GM19193 (cell line): ENCODE results near the gene KIF13A.

Experiments used
- POLR2A ChIP-seq: IDR thresholded peaks from 4 replicates; pipeline ENCODE4 v1.6.1; 2011; ENCODE audit not compliant: insufficient read depth, insufficient read length; ENCODE audit errors: extremely low read depth

The KIF13A gene

DNA sequence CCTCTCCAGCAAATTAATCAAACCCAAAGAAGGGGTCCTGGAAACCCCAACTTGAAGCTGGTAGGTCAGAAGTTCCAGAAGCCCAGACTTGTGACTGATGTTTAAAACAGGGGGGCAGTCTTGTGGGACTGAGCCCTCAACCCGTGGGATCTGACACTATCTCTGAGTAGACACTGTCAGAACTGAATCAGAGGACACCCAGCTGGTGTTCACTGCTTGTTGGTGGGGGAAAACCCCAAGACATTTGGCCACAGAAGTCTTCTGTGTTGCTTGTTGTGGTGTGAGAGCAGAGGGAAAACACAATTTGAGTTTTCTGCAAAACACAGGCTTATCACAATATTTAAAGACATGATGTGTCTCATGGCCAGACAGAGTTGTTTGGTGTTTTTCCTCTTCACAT lies 29.9 kb downstream of the KIF13A start:
- TF ChIP-seq POLR2A, result no peak

DNA sequence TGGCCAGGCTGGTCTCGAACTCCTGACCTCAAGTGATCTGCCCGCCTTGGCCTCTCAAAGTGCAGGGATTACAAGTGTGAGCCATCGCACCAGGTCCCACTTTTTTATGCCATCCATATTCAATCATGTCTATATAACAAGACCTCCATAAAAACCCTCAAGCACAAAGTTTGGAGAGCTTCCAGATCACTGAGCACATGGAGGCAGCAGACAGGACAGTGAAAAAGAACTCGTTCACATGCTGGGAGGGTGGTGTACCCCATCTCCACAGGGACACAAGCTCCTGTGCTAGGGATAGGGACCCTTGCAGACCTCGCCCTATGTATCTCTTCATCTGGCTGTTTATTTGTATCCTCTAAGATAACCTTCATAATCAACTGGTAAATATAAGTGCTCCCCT lies 30.3 kb downstream of the KIF13A start:
- TF ChIP-seq POLR2A, result no peak

DNA sequence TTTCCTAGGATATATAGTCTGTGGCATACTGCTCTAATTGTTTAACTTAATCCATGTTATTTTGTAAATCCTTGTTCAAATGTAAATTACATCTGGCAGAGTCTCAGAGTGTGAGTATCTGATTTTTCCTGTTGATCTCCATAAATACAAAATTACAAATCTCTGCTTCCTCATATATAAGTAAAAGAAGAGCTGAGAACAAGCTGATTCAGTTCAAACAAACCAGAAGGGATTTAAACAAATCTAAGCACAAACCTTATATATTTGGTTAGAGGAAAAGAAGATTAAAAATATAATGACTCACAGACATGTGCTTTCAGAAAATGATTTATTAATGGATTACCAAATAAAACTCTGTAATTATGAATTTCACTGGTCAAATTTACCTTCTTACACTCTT lies 37.3 kb downstream of the KIF13A start:
- no peak for TF ChIP-seq POLR2A

DNA sequence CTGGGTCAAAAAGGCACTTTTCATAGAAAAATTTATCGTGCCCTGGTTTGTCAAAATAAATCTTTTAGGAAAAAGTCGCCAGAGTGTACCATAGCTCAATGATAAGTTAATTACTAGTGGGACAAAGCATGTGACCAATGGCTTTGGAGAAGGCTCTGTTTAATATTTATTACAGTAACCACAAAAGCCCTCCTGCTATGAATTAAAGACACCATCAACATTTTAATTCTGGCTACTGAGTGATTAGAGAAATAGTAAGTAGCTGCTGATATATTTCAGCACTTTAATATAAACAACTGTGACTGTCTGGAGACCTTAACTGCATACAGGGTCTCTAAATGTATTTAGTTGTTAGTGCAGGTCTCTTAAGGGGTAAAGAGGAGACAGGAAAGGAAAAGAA lies 38.3 kb downstream of the KIF13A start:
- no peak for TF ChIP-seq POLR2A

- no peak for TF ChIP-seq POLR2A
Measured at GRCh38 chr6:17948725-17949124, 38.7 kb downstream of the KIF13A start.

- TF ChIP-seq POLR2A, result no peak
Measured at GRCh38 chr6:17945575-17945974, 41.9 kb downstream of the KIF13A start.

DNA sequence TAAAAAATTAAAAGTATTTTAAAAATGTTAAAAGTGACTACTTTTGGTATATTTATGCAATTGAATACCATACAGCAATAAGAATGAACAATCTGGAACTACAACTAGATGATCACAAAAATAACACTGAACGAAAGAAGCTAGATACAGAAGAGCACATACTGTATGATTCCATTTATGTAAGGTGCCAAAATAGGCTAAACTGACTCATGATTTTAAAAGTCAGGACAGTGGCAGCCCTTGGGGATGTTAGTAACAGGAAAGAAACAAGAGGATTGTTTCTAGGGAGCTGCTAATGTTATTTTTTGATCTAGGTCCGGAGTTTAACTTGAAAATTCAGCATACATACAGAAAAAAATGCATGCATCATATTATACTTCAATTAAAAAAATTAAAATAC lies 42.3 kb downstream of the KIF13A start:
- TF ChIP-seq POLR2A, result no peak

DNA sequence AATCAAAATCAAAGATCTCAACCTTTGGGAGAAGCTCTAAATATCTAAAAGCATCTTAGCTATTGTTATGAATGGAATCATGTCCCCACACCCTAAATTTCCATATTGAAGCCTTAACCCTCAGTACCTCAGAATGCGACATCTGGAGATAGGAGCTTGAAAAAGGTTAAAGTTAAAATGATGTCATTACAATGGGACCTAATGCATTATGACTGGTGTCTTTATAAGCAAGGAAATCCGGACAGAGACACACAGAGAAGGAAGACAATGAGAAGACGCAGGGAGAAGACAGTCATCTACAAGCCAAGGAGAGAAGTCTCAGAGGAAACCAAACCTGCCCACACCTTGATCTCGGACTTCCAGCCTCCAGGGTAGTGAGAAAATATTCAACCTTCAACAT lies 46.1 kb downstream of the KIF13A start:
- TF ChIP-seq POLR2A, result no peak

DNA sequence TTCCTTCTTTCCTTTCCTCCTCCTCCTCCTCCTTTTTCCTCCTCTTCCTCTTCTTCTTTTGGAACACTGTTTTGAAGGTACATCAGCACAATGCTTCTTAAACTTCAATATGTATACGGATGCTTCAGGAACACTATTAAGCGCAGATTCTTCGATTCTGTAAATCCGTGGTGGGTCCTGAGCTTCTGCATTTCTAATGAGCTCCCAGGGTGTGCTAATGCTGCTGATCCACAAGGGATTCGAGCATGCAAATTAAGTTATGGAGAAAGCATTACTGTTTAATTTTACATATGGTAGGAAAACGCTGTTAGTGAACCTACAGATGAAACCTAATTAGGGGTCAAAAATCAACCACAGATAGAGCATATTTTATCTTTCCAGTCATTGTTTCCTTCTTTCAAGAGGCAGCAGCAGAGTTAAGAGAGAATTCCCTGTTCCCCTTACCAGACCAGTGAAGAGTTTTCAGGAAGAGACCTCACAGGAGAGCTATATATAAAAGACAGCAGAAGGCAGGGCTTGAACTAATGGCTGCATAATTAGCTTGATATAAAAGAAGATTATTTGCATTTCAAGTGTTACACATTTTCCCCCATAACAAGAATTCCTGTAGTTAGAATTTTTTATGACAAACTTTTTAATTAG lies 47.2 kb downstream of the KIF13A start:
- TF ChIP-seq POLR2A, result no peak

DNA sequence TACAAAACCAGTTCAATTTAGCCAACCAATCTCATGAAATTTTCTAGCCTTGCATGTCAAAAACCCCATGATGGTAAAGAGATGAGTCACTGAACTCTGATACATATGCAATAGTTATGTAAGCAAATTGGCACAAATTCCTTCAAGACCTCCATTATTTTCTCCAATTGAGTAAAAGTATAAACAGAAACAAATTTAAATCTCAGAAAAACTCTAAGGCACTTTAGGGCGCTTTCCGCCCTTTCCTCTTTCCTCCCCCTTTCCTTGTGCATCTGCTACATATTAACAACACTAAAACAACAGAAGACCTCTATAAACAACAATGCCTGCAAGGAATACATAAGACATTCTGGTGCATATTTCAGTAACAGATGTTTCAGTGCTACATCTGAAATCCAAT lies 48.5 kb downstream of the KIF13A start:
- TF ChIP-seq POLR2A, result no peak

- no peak for TF ChIP-seq POLR2A
Measured at GRCh38 chr6:17935188-17936149, 52.0 kb downstream of the KIF13A start.

- TF ChIP-seq POLR2A, result no peak
Measured at GRCh38 chr6:17933716-17934115, 53.7 kb downstream of the KIF13A start.

GRCh38 chr6:17932330-17932852 lies 55.0 kb downstream of the KIF13A start:
- TF ChIP-seq POLR2A, result no peak

DNA sequence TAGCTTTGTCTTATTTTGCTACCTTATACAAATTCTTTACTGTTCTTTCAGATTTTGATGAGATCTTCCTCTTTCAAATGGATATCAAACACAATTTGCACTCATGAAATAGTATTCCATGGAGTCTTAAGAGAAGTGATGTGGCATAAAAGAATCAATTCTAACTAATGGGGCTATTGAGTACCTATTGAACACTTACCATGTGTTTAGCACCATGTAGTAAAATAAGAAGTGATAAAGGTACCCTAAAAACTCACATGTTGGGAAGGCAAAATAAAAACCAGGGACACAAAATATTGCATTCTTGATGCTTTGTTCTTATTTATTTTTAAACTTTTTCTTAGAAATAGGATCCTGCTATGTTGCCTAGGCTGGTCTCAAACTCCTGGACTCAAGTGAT lies 56.2 kb downstream of the KIF13A start:
- no peak for TF ChIP-seq POLR2A

DNA sequence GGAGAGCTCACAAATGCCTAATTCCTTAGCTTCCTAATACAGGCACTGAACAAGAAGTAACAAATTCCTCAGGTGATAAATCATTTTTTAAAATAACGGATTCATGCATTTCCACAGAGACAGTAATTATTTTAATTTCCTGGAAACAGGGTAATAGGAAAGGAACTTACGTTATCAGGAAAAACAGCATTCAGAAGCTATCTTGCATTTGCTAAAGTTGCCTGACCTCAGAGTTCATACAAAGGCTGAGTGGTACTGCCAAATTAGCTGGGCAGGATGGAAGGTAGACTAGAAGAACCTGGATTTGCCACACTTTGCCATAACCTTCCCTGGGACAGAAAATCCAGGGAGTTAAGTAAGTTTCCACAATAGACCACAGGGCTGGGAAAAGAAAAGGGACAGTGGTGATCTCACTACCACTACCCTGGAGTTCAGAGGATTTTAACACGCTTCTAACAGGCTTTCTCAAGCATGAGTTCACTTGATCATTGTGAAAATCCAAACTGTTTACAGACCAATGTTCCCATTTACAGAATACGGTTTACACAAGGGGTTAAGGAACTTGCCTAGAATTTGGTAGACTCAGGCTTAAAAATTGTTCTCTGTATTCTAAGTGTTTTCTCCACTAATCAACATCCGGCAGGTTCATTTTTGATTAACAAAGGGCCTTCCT lies 57.0 kb downstream of the KIF13A start:
- no peak for TF ChIP-seq POLR2A

DNA sequence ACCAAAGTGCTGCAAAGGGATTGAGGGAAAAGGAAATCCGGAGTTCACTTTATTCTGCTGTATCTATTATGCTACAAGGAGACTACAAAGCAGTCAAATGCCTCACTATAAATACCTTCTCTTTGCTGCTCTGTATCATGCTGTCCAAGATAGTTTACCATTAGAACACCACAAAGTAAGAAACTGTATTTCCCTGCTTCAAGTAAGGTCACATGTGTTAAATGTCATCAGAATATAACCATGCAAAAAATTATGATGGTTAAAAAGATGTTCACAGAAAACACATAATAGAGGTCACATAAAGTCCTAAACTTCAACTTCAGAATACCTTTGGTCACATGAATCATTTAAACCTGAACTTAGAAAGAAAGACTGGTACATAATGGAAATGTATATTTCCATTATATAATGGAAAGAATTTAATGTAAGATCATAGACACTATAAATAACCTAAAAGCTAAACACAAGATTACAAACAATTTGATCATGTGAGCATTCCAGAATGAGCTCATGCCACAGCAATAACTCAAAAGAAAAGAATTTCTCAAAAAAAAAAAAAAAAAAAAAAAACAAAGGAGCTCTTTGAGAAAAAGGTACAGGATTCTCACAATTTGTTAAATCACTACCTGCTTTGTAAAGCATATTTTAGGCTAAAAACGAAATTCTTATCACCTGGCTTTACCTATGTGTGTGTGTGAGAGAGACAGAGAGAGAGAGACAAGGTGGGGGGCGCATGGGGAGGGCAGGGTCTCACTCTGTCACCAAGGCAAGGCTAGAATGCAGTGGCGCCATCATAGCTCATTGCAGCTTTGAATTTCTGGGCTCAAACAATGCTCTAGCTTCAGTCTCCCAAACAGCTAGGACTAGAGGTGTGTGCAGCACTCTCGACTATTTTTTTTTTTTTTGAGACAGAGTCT lies 58.7 kb downstream of the KIF13A start:
- no peak for TF ChIP-seq POLR2A
